Measurements from ENCODE around the gene PLEKHA7. TPM values are rescaled to one million over a fixed set of nuclear protein-coding genes. Genes with fewer than 3 reads are reported as not detected.

The PLEKHA7 gene
- total and polyA plus RNA-seq, 2 of the 4 experiments (the other 2 are of a cell fraction): 0.12 TPM; not detected in 1

DNA sequence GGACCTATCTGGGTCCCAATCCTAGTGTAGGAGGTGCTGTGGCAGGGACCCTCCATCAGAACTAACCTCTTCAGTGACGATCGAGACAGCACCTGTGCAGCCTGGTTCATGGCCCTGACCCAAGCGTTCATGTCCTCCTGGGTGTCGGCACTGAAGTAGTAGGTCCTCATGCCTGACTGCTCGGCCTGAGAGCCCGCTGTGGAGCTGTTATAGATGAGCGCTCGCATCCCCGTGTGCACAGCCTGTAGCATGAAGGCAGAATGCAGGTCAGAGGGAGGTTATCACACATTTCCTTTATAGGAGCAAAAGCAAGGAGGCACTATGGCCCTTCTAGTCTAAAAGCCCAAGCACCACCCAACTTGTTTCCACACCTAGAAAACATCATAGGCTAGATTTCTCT is 172.7 kb downstream of the PLEKHA7 start:
- DNase-seq (no peak), ATAC-seq (ENCODE audit: low read depth) (no peak)
- H3K4ac ChIP-seq (ENCODE audit: low read depth, low read length): no peak overlapping the region
- H3K27me3 ChIP-seq (ENCODE audit: control insufficient read depth, insufficient read depth, low read length): peaks cover 4% of the 10 kb centered on the region; the same call in 1 of the 2 replicates
- no peak overlapping the region for H2BK20ac ChIP-seq (ENCODE audit: low read depth, low read length)
- in situ Hi-C loops (cut with MboI; ENCODE audit: low sequenced_read_pairs) (no loop called here), intact Hi-C loops (cut with micrococcal nuclease) (no loop called here), dilution Hi-C loops (cut with HindIII; ENCODE audit: low sequenced_read_pairs, unreplicated experiment) (no loop called here)
- no peak overlapping the region for H4K8ac ChIP-seq (ENCODE audit: low read depth in 2 of 2, low read length in 2 of 2)
- no peak overlapping the region for H3K27ac ChIP-seq (ENCODE audit: insufficient read depth, low read length)
- no peak overlapping the region for H4K5ac ChIP-seq (ENCODE audit: low read depth, low read length)
- no peak overlapping the region for H2BK120ac ChIP-seq (ENCODE audit: low read depth, low read length)
- no peak overlapping the region for H3K4me2 ChIP-seq (ENCODE audit: low read depth, low read length)
- no peak overlapping the region for H3K4me3 ChIP-seq (ENCODE audit: insufficient read depth, low read depth, low read length)
- H3K18ac ChIP-seq (ENCODE audit: low read depth, low read length): no peak overlapping the region
- H3K56ac ChIP-seq (ENCODE audit: extremely low read depth, insufficient read depth, low read length): no peak overlapping the region
- no peaks in the 10 kb centered on the region for H3K9me1 ChIP-seq (ENCODE audit: insufficient read depth, low read length)
- TF ChIP-seq MAFK (IDR thresholded peaks at IDR 0.05; ENCODE audit: low read depth, low read length): no peak
- no peak for TF ChIP-seq MAZ (IDR thresholded peaks at IDR 0.05; ENCODE audit: borderline replicate concordance, low read depth, low read length)
- no peak for TF ChIP-seq CEBPB (IDR thresholded peaks at IDR 0.05; ENCODE audit: low read depth, low read length)
- TF ChIP-seq SMC3 (IDR thresholded peaks at IDR 0.05; ENCODE audit: low read depth, low read length): no peak
- TF ChIP-seq RCOR1 (IDR thresholded peaks at IDR 0.05; ENCODE audit: insufficient replicate concordance, low read length): no peak
- TF ChIP-seq, protein P1, sequence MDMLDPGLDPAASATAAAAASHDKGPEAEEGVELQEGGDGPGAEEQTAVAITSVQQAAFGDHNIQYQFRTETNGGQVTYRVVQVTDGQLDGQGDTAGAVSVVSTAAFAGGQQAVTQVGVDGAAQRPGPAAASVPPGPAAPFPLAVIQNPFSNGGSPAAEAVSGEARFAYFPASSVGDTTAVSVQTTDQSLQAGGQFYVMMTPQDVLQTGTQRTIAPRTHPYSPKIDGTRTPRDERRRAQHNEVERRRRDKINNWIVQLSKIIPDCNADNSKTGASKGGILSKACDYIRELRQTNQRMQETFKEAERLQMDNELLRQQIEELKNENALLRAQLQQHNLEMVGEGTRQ (IDR thresholded peaks at IDR 0.05; ENCODE audit: low read depth, low read length): no peak
- TF ChIP-seq, protein P2, sequence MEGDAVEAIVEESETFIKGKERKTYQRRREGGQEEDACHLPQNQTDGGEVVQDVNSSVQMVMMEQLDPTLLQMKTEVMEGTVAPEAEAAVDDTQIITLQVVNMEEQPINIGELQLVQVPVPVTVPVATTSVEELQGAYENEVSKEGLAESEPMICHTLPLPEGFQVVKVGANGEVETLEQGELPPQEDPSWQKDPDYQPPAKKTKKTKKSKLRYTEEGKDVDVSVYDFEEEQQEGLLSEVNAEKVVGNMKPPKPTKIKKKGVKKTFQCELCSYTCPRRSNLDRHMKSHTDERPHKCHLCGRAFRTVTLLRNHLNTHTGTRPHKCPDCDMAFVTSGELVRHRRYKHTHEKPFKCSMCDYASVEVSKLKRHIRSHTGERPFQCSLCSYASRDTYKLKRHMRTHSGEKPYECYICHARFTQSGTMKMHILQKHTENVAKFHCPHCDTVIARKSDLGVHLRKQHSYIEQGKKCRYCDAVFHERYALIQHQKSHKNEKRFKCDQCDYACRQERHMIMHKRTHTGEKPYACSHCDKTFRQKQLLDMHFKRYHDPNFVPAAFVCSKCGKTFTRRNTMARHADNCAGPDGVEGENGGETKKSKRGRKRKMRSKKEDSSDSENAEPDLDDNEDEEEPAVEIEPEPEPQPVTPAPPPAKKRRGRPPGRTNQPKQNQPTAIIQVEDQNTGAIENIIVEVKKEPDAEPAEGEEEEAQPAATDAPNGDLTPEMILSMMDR (conservative IDR thresholded peaks at IDR 0.05; ENCODE audit: low read depth, low read length): no peak
- TF ChIP-seq BHLHE40 (IDR thresholded peaks at IDR 0.05; ENCODE audit: low read depth, low read length): no peak
- no peak for TF ChIP-seq CHD1 (IDR thresholded peaks at IDR 0.05; ENCODE audit: low read depth, low read length)
- no peak for TF ChIP-seq NFE2L2 (IDR thresholded peaks at IDR 0.05; ENCODE audit: low read depth, low read length)
- H3K9ac ChIP-seq (ENCODE audit: low read depth, low read length): no peak overlapping the region
- no peak overlapping the region for H3K23ac ChIP-seq (ENCODE audit: low read depth, low read length)
- H2AK9ac ChIP-seq (replicated peaks; ENCODE audit: low read depth, low read length, poor library complexity): no peak overlapping the region
- H2BK15ac ChIP-seq (ENCODE audit: low read depth, low read length): no peak overlapping the region
- no peaks in the 10 kb centered on the region for H3K9me3 ChIP-seq (ENCODE audit: control insufficient read depth, insufficient read depth, low read length)
- no peak overlapping the region for H4K91ac ChIP-seq (ENCODE audit: insufficient read depth, low read depth, low read length)
- H2AFZ ChIP-seq (replicated peaks; ENCODE audit: low read length, poor library complexity): no peak overlapping the region
- no peak overlapping the region for H2AK5ac ChIP-seq (ENCODE audit: low read depth, low read length)
- ChIA-PET CTCF (no interaction called here), POLR2A (ENCODE audit: unreplicated experiment) (no interaction called here)
- H4K20me1 ChIP-seq (ENCODE audit: insufficient read depth, low read length): no peaks in the 10 kb centered on the region
- no peaks in the 10 kb centered on the region for H3K36me3 ChIP-seq (ENCODE audit: control insufficient read depth, insufficient read depth, low read length)
- no peak overlapping the region for H2BK5ac ChIP-seq (ENCODE audit: low read depth, low read length, poor library complexity, severe bottlenecking)
- no peak overlapping the region for H3K14ac ChIP-seq (replicated peaks; ENCODE audit: low read depth, low read length)
- no CpG with 5 or more reads among the region's 9 CpGs for WGBS, 2 experiments (ENCODE audit: extremely low coverage in 2 of 2, insufficient read length in 1 of 2)
- no peaks in the 10 kb centered on the region for H3K79me1 ChIP-seq (ENCODE audit: low read depth in 1 of 2, low read length in 2 of 2)
- no TSS peak for BruUV-seq (replicated peaks)
- H3K4me1 ChIP-seq (ENCODE audit: control insufficient read depth, insufficient read depth, low read length): no peaks in the 10 kb centered on the region
